H54 (cell line): ENCODE measurements around the gene FAM110D.

Experiments used
- DNase-seq: peaks from one replicate; pipeline ENCODE4 v3.0.0; 2011; ENCODE audit warnings: low spot score, mixed read lengths; ENCODE audit not compliant: insufficient read length
- FAIRE-seq: peaks from 3 replicates; lab custom pipeline; 2011; peaks lifted over from hg19 to GRCh38; lab: Jason Lieb, UNC
- POLR2A ChIP-seq: IDR thresholded peaks from 2 replicates; pipeline ENCODE4 v1.6.1; 2011; ENCODE audit warnings: low read depth, mild to moderate bottlenecking, low read length

Gene FAM110D

GRCh38 chr1:26124418-26125331 is 34.2 kb upstream of the FAM110D start:
- DNase-seq (no peak), FAIRE-seq (no peak)
- no peak for TF ChIP-seq POLR2A

GRCh38 chr1:26125382-26125781 is 33.5 kb upstream of the FAM110D start:
- FAIRE-seq (no peak), DNase-seq (no peak)
- no peak for TF ChIP-seq POLR2A

GRCh38 chr1:26125946-26126320 is 32.9 kb upstream of the FAM110D start:
- DNase-seq (no peak), FAIRE-seq (no peak)
- no peak for TF ChIP-seq POLR2A

GRCh38 chr1:26126321-26127084 is 32.4 kb upstream of the FAM110D start:
- peak; percentile 30 for DNase-seq
- peak; percentile 94 for FAIRE-seq
- TF ChIP-seq POLR2A = no peak

GRCh38 chr1:26127235-26128163 is 31.4 kb upstream of the FAM110D start:
- no peak for FAIRE-seq
- no peak for TF ChIP-seq POLR2A
- no peak for DNase-seq

- no peak for TF ChIP-seq POLR2A
- no peak for FAIRE-seq
Observed at GRCh38 chr1:26129778-26130177, 29.1 kb upstream of the FAM110D start.

GRCh38 chr1:26130695-26131094 is 28.2 kb upstream of the FAM110D start:
- DNase-seq = no peak
- no peak for TF ChIP-seq POLR2A

More at GRCh38 chr1:26129778-26130177, 29.1 kb upstream of the FAM110D start:
- DNase-seq = no peak

GRCh38 chr1:26132128-26132833 is 26.6 kb upstream of the FAM110D start:
- TF ChIP-seq POLR2A = no peak
- FAIRE-seq (no peak), DNase-seq (no peak)

More at GRCh38 chr1:26130695-26131094, 28.2 kb upstream of the FAM110D start:
- no peak for FAIRE-seq

- no peak for TF ChIP-seq POLR2A
- DNase-seq (no peak), FAIRE-seq (no peak)
Observed at GRCh38 chr1:26132834-26133167, 26.1 kb upstream of the FAM110D start.

GRCh38 chr1:26134466-26134865 is 24.4 kb upstream of the FAM110D start:
- no peak for DNase-seq
- no peak for FAIRE-seq
- TF ChIP-seq POLR2A = no peak

GRCh38 chr1:26138974-26139558 is 19.8 kb upstream of the FAM110D start:
- no peak for TF ChIP-seq POLR2A
- FAIRE-seq (no peak), DNase-seq (no peak)

- FAIRE-seq (no peak), DNase-seq (no peak)
- TF ChIP-seq POLR2A = no peak
Observed at GRCh38 chr1:26142159-26142558, 16.7 kb upstream of the FAM110D start.
